ENCODE data around the gene RPP40. TPM values are rescaled to one million over a fixed set of nuclear protein-coding genes. Genes with fewer than 3 reads are reported as not detected.

RPP40 gene
- total RNA-seq, 1 experiment from 2014 or later, result 11.6 TPM

DNA sequence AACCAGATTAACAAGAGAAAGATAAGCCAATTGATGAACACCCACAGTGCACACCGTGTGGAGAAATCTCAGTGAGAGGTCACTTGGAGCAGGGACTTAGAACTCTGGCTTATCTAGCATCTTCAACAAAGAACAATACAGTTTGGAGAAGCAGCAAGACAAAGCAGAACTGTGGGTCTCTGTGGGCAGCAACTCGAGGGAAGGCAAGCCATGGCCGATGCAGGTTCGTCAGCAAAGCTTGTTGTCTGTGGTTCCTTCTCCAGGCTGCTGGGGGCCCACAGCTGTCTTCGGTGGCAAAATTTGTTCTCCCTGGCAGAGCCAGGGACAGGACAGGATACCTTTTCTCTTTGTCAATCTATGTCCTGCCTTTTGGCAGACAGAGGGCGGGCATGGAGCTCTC is 22.1 kb downstream of the RPP40 start:
- H3K4me1 Mint-ChIP-seq (ENCODE audit: low read depth, unreplicated experiment), result no peaks in the 10 kb centered on the region
- Histone ChIP-seq H3K36me3 (ENCODE audit: control insufficient read depth, insufficient read depth, low read length) (no peaks in the 10 kb centered on the region), H3K27me3 (replicated peaks; ENCODE audit: control insufficient read depth, insufficient read depth, low read length) (no peaks in the 10 kb centered on the region), H3K9me3 (peaks cover 4% of the 10 kb centered on the region; the same call in 1 of the 2 replicates), H3K4me3 (ENCODE audit: low read depth, low read length) (no peak overlapping the region), H3K4me1 (no peaks in the 10 kb centered on the region)
- CTCF ChIA-PET, result no interaction called here
- BruUV-seq (replicated peaks), result no TSS peak
- no peaks in the 10 kb centered on the region for H3K27me3 Mint-ChIP-seq (ENCODE audit: insufficient read depth, unreplicated experiment)
- POLR2A ChIA-PET, result no interaction called here
- H3K4me3 Mint-ChIP-seq (ENCODE audit: unreplicated experiment), result no peak overlapping the region
- no peaks in the 10 kb centered on the region for H3K36me3 Mint-ChIP-seq (ENCODE audit: insufficient read depth, unreplicated experiment)
- H3K9me3 Mint-ChIP-seq (ENCODE audit: unreplicated experiment), result peaks cover 10% of the 10 kb centered on the region
- TF ChIP-seq CTCF (IDR thresholded peaks at IDR 0.05; ENCODE audit: insufficient read depth in 1 of 2, low read depth in 1 of 2, low read length in 1 of 2, severe bottlenecking in 1 of 2, unreplicated experiment in 1 of 2), result no peak
- no peak overlapping the region for H3K27ac Mint-ChIP-seq (ENCODE audit: unreplicated experiment)
- intact Hi-C loops (cut with micrococcal nuclease; ENCODE audit: unreplicated experiment), result no loop called here
- DNase-seq, result no peak

DNA sequence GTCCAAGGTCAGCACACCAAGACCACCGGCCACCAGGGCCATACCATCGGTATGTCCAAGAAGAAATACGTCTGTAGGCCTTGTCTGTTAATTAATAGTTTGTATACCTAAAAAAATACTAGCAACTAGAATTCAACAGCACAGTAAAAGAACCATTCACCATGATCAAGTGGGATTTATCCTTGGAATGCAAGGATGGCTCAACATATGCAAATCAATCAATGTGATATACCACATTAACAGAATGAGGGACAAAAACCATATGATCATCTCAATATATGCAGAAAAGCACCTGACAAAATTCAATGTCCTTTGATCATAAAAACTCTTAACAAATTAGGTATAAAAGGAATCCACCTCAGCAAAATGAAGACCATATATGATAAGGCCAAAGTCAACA is 24.4 kb downstream of the RPP40 start:
- H3K9me3 Mint-ChIP-seq (ENCODE audit: unreplicated experiment), result peaks cover 19% of the 10 kb centered on the region
- Histone ChIP-seq H3K4me1 (no peaks in the 10 kb centered on the region), H3K4me3 (ENCODE audit: low read depth, low read length) (no peak overlapping the region), H3K36me3 (ENCODE audit: control insufficient read depth, insufficient read depth, low read length) (no peaks in the 10 kb centered on the region), H3K27me3 (replicated peaks; ENCODE audit: control insufficient read depth, insufficient read depth, low read length) (no peaks in the 10 kb centered on the region), H3K9me3 (peaks cover 4% of the 10 kb centered on the region; the same call in 1 of the 2 replicates)
- no peak for DNase-seq
- no peaks in the 10 kb centered on the region for H3K27me3 Mint-ChIP-seq (ENCODE audit: insufficient read depth, unreplicated experiment)
- H3K4me1 Mint-ChIP-seq (ENCODE audit: low read depth, unreplicated experiment), result no peaks in the 10 kb centered on the region
- no peak overlapping the region for H3K4me3 Mint-ChIP-seq (ENCODE audit: unreplicated experiment)
- no TSS peak for BruUV-seq (replicated peaks)
- H3K27ac Mint-ChIP-seq (ENCODE audit: unreplicated experiment), result no peak overlapping the region
- intact Hi-C loops (cut with micrococcal nuclease; ENCODE audit: unreplicated experiment), result no loop called here
- H3K36me3 Mint-ChIP-seq (ENCODE audit: insufficient read depth, unreplicated experiment), result no peaks in the 10 kb centered on the region
- CTCF ChIA-PET, result no interaction called here
- TF ChIP-seq CTCF (IDR thresholded peaks at IDR 0.05; ENCODE audit: insufficient read depth in 1 of 2, low read depth in 1 of 2, low read length in 1 of 2, severe bottlenecking in 1 of 2, unreplicated experiment in 1 of 2), result no peak
- POLR2A ChIA-PET, result no interaction called here

GRCh38 chr6:4977468-4977867 is 26.4 kb downstream of the RPP40 start:
- ChIA-PET CTCF (no interaction called here), POLR2A (no interaction called here)
- TF ChIP-seq CTCF (IDR thresholded peaks at IDR 0.05; ENCODE audit: insufficient read depth in 1 of 2, low read depth in 1 of 2, low read length in 1 of 2, severe bottlenecking in 1 of 2, unreplicated experiment in 1 of 2), result no peak
- no TSS peak for BruUV-seq (replicated peaks)
- Mint-ChIP-seq H3K9me3 (ENCODE audit: unreplicated experiment) (peaks cover 19% of the 10 kb centered on the region), H3K36me3 (ENCODE audit: insufficient read depth, unreplicated experiment) (no peaks in the 10 kb centered on the region), H3K4me3 (ENCODE audit: unreplicated experiment) (no peak overlapping the region), H3K4me1 (ENCODE audit: low read depth, unreplicated experiment) (no peaks in the 10 kb centered on the region), H3K27ac (ENCODE audit: unreplicated experiment) (no peak overlapping the region), H3K27me3 (ENCODE audit: insufficient read depth, unreplicated experiment) (no peaks in the 10 kb centered on the region)
- Histone ChIP-seq H3K27me3 (replicated peaks; ENCODE audit: control insufficient read depth, insufficient read depth, low read length) (no peaks in the 10 kb centered on the region), H3K36me3 (ENCODE audit: control insufficient read depth, insufficient read depth, low read length) (no peaks in the 10 kb centered on the region), H3K9me3 (peaks cover 4% of the 10 kb centered on the region; the same call in 1 of the 2 replicates), H3K4me1 (no peaks in the 10 kb centered on the region), H3K4me3 (ENCODE audit: low read depth, low read length) (no peak overlapping the region)
- intact Hi-C loops (cut with micrococcal nuclease; ENCODE audit: unreplicated experiment), result no loop called here
- DNase-seq, result no peak
